Islet precursor cell (in vitro differentiated cells): Measurements from ENCODE around the gene LINGO1.

ENCODE experiments used
- DNase-seq: peaks from one replicate; pipeline ENCODE4 v3.0.0-alpha.2; 2018

LINGO1 gene, protein sequence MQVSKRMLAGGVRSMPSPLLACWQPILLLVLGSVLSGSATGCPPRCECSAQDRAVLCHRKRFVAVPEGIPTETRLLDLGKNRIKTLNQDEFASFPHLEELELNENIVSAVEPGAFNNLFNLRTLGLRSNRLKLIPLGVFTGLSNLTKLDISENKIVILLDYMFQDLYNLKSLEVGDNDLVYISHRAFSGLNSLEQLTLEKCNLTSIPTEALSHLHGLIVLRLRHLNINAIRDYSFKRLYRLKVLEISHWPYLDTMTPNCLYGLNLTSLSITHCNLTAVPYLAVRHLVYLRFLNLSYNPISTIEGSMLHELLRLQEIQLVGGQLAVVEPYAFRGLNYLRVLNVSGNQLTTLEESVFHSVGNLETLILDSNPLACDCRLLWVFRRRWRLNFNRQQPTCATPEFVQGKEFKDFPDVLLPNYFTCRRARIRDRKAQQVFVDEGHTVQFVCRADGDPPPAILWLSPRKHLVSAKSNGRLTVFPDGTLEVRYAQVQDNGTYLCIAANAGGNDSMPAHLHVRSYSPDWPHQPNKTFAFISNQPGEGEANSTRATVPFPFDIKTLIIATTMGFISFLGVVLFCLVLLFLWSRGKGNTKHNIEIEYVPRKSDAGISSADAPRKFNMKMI

DNA sequence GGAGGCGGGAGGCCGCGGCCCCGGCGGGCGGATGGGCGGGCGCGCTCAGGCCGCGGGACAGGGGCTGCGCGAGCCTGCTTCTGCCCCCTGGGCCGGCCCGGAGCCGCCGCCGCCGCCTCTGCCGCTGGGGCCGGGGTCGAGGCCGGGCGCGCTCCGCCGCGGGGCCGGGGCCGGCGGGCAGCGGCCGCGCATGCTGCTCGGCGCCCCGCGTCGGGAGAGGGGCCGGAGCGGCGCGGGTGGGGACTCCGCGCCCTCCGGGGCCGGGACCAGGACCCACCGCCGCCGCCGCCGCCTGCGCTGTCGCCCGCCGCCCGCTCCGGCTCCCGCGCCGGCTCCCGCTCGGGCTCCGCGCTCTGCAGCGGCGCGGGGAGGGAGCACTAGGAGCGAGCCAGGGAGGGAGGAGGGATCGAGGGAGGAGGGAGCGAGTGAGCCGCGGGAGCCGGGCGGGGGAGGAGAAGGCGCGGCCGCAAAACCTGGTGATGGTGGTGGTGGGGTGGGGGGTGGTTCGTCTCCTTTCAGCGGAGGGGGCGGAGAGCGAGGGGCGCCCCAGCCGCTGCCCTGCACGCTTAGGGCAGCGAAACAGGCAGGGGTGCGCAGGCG, at the start of gene LINGO1:
TSS of gene LINGO1 (minus strand) at position 379 of the 600 bp plus-strand sequence. CDS start 597 bp downstream, outside the sequence.
- peak; percentile 69 for DNase-seq

DNA sequence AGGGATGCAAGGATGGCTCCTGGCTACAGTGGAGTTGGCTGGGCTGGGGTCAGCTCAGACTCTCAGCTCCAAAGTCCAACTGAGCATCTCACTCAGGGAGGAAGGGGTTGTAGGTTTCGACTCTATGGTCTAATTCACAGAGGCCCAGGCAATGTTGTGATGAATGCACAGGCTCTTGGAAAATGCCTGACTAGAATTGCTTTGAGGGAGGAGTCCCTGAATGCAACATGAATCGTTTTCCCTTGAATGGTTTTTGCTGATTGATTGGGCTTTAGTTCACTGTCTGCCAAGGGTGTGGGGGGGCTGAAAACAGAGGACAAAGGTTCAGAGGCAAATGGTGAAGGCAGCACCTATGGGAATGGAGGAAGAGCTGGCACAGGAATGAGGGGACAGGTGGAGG, 48.6 kb upstream of the LINGO1 start:
- DNase-seq: no peak

DNA sequence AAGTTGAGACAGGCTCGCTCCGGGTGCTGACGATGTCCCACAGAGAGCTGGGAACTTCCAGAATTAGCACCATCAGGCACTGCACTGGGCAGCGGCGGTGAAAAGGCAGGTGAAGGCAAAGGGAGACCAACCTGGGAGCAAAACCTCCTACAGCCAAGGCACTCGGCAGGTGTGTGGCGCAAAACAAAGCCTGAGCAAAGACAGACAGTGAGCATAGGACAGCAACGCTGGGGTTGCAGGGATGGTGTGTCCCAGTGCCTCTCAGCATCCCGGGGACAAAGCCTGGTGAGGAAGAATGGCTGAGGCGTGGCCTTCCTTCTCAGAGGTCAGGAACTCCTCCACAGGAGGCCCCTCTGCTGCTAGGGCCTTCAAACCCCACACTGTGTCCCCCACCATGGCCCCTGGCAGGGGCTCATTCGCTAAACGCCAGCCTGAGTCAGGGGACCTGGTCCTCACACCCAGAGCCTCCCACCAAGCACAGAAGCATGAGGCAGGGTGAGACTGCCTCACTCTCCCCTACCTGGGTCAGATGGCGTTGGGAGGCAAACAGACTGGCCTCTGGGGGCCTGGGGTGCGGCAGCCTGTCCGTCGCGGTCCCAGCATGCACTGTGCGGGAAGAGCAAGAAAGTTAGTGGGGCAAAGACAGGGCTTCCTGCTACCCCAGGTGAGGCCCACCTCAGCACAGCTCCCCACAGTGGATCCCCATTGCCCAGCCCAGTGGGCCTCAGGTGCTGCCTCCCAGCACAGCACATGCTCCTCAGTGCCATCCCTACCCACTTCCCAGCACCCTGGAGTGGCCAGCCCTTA, 44.1 kb upstream of the LINGO1 start:
- DNase-seq: no peak

DNA sequence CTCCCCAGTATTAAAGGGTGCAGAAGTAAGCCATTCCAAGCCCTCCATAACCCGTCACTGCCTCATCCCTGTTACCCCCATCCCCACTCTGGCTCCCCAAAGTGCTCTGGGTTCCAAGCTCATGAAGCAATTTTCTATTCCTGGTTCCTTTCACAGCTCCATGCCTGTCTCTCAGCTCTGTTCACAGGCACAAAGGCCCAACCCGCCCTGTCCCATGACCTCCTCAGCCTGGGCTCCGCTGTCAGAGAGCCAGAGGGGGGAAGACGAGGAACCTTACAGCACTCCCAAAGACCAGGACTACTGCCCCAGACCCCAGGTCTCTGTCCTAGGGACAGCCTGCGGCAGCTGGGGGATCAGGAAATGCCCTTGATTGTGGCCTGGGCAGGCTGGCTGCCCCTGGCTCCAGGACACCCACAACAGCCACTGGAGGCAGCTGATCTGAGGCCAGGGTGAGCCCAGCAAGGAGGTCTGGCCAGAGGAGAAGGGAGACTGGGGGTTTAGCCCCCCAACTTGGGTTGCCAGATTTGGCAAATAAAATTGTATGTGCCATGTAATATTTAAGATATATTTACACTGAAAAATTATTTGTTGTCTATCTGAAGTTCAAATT, 43.2 kb upstream of the LINGO1 start:
- DNase-seq: no peak

DNA sequence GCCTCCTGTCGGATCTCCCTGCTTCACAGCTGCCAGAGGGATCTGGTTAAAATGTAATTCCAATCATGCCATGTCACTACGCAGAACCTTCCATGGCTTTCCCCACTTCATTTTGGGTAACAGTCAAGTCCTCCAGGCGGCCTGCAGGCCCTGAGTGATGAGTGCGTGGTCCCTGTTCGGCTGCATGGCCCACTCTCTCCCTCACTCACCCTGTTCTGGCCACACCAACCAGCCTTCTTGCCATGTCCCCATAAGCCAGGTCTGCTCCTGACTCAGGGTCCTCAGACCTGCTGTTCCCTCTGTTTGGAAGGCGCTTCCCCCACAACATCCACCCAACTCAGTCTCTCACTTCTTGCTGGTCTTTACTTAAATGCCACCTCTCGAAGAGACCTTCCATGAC, 41.6 kb upstream of the LINGO1 start:
- DNase-seq: no peak

DNA sequence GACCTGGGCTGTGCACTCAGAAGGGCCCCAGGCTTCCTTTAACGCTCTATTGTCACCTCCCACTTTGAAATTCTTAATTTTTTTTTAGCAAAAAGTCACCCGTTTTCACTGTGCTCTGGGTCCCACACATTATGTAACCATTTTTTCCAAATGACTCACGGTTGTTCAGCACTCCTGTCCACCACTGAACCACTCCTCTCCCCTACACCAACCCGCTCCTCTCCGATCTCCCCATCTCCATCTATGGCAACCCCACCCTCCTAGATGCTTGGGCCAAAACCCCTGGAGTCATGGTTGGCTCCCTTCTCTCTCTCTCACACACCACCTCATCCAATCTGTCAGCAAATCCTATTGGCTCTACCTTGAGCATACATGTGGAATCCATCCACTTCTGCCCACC, 41.2 kb upstream of the LINGO1 start:
- no peak for DNase-seq

DNA sequence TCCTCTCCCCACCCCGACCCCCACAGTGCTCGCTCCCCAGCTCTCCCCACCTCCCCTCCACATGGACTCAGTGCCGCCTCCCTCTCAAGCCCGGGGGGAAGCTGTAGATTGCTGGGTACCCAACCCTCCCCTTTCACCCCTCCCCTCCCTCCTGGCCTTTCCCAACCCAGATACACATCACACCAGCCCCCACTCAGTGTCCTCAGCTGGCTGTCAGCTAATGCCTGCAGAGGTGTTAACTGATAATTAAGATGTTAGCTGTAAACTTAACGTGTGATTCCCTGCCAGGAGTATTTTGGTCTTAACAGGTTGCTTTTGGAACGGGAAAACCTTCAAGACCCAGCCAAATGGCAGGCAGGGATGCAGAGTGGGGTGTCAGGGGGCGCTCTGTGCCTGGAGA, 39.4 kb upstream of the LINGO1 start:
- no peak for DNase-seq

DNA sequence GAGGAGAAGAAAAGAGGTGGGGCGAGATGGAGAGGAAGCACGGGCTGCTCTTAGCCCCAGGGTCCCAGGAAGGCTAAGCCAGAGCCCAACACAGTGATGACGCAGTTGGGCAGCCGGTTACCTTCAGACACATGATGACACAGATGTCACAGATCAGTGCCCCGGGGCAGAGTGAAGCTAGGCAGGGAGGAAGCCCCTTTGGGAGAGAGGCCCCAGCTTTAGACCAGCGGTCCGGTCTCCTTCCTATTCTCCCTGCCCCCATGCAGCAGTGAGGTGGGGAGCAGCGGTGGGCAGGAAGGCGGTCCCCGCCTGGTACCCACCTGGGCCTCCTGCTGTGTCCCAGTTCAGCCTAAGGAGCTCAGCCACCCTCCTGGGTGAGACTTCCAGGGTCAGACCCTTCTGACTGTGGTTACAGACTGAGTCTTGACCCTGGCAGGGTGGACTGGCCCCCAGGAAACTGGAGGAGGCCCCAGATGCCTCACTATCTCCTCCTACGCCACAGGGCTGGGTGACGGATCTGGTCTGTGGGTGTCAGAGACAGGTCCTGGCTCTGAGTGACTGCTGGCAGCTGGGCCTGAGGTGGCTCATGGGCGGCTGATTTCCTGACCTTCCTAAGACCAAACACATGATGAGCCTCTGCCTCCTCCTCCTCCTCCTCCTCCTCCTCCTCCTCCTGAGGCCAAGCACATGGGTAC, 38.8 kb upstream of the LINGO1 start:
- DNase-seq: no peak

DNA sequence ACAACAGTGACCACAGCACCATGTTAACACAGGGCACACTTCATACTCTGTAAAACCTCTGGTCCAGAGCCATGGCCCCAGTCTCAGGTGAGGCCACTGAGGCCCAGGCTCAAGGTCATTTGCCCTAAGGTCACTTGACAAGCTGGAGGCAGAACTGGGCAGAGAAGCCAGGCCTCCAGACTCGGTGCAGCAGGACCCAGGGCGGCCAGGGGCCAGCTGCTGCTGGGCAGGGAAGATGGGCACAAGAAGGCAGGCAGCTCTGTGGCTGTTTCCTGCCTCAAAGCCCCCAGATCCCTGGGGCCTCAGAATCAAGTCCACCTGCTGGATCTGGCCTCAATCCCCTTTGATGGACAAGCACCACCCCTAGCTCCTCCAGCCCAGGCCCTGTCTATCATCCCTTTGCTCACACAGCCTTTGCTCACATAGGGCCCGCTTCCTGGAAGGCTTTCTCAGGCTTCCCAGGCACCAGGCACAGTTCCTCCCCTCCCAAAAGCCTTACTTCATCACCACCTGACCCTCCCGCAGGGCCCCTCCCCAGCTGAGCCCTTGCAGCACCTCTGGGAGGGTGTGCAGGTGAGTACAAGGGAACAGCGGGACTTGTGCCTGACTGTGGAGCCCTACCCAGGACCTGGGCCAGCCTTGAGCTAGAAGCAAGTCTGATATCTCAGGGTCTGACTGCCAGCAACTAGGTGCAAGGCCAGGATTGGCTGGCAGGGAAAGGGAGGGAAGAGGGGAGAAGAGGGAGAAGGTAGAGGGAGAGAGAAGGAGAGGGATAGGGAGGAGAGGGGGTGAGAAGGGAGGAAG, 38.0 kb upstream of the LINGO1 start:
- DNase-seq: no peak

DNA sequence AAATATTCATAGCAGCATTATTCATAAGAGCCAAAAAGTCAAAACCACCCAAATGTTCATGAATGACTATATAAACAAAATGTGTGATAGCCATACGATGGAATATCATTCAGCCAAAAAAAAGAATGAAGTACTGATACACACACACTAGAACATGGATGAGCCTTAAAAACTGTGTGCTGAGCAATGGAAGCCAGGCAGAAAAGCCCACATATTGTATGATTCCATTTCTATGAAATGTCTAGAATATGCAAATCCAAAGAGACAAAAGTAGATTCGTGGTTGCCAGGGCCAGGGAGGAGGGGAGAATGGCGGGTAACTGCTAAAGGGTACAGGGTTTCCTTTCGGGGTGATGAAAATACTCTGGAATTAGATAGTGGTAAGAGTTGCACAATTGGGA, 37.2 kb upstream of the LINGO1 start:
- DNase-seq: no peak

DNA sequence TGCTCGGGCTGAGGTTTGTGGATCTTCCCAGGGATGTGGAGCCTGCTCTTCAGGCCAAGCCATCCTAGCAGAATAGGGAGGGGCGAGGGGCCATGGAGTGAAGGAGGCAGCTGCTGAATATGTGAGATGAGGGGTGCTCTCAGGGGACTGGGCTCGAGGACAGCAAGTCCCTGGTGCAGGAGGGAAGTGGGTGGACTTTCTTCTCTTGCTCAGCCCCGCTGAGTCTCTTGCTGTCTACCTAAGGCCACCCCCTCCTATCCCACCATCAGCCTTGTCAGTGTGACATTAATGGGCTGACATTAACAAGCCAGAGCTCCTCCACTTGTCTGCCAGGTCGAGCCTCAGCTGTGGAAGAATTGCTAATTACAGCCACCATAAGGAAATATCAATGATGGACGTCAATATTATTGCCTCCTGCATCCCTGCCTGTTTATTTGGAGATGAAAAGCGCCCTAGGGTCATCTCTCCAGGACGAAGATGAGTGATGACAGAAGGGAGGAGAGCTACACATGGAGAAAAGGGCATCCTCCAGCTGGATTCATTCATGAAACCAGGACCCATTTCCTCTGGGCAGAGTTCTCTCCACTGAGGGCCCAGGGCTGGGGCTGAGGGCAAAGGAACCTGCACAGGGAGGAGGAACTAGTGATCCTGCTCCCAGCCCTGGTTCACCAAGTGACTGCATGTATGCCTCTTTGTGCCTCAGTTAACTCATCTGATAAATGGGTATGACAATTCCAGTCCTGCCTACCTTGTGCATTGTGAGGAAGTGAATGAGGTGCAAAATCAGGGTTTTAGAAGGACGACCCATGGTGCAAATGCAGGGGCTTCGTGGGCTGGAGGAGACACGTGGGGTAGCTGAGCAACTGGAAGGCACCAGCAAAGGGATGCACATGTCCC, 34.9 kb upstream of the LINGO1 start:
- no peak for DNase-seq

DNA sequence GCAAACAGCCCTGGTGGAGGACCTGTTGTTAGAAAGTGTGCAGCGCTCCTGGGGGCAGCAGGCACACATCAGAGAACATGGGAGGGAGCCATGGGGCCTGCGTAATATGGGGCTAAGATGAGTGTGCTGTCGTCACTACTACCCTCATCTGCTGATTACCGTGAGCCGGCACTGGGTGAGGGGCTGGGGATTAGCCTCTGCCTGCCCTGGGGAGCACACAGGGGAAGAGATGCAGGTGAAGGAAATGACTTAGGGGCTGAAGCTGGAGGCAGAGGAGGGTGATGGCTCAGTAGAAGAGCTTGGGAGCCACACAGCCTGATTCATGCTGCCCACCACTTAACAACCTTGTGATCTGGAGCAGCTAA, 33.6 kb upstream of the LINGO1 start:
- DNase-seq: no peak

DNA sequence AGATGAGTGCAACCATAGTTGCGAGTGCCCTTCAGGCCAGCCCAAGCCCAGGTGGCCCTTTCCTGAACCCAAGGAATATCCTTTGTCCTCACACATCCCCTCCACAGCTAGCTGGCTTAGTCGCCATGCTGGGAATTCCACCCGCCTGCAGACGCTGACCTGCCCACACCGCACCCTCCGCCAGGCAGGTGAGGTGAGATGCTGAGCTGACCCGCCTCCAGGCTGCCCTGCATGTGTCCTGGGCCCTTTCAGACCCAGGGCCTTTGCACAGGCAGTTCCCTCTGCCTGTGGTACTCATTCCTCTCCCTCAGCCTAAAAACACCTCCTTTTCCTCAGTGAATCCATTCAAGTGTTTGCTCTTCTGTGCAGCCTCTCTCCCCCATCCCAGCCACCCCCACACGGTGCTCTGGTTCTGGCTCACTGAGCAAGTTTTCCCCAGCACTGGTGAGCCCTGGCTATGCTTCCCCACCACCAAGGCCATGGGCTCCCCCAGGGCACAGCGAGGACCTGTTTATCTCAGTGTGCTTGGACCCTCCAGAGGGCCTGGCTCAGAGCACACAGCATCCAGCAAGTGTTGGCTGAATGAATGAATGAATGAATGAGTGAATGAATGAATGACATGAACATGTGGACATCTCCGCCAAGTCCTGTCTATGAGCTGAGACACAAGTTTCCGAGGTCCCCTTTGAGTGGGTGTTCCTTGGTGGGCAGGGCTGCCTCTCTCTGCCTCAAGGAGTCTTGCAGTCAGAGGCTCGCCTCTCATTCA, 33.0 kb upstream of the LINGO1 start:
- no peak for DNase-seq

DNA sequence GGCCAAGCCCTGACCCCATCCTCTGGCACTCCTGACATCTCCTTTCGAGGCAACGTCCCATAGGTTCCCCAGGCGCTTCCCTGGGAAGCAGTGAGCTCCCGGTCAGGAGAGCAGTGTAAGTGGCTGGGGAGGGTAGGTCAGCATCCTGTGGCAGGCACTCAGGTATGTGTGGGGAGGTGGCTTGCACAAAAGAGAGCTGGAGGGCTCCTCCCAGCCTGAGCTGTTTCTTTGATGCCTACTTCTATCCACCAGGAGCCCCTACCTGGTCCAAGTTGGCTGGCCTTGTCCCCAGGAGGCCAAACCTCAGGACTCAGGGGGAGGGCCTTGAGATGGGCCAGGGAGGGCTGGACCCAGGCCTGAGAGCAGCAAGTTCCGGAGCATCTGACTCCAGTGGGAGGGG, 31.7 kb upstream of the LINGO1 start:
- DNase-seq: no peak

DNA sequence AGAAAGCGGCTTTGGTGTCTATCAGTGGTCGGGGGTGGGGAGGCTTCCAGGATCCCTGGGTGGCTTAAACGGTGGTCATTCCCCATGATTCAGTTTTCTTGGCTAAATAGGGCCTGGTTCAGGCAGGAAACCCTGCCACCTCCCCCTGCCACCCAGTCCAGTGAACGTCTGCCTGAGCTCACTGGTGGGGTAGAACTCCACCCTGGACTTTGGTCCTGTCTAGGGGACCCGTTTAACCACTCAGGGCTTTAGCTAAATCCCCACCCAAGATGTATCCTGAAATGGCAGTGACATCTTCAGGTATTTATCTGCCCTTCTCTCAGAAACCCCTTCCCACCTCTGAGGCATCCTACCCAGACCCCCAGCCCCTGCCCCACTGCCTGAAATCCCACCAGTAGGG, 30.5 kb upstream of the LINGO1 start:
- no peak for DNase-seq

DNA sequence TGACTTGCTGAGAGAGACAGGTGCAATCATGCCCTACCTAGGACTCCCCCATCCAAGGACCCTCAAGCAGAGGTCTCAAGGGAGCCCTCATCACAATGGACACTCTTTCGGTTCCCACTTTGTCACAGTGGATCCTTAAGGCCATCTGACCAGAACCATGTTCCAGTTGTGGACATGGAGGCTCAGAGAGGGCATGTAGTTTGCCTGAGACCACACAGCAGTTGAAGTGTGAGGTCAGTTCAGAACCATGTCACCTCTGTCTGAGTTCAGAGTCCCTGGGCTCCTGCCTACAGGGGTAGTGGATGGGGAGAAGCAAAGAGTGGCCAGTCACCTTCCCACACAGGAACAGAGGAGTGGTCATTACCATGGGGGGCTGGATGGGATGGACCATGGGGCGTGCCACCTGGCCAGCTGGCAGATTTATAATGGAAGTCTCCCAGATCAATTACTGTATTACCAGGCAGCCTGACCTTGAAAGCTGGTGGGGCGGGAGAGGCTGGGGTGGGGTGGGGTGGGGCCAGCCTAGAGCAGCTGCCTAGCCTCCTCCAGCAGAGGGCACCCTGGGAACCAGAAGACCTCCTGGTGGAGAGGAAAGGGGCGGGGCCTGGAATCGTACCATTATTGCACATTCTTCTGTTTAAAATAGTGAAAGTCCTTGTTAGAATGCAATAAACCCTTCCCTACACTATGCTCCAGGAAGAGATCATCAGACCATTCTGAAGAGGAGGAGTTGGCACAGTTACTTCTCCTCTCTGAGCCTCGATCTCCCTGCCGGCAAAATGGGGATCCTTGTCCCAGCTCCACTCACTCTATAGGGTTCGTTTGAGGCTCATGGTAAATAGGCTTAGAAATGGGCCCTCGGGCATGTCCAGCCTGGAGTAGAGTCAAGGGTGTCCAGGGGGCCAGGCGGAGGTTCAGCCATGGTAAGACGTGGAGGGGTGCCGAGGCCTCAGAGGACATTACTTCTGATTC, 26.9 kb upstream of the LINGO1 start:
- peak; percentile 81 for DNase-seq

DNA sequence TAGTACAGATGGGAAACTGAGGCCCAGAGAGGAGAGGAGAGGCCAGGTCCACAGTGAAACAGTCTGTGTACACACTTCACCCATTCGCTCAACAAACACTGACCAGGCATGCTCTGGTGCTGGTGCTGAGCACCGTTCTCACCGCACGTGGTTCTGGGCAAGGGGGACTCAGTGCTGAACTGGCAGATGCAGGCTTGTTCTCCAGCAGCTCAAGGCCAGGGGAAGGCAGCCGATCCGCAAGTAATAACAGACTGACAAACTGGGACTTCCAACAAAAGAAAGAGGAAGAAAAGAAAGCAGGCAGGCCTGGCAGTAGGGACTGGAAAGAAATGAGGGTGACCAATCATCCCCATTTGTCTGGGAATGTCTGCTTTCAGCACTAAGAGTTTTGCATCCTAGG, 25.6 kb upstream of the LINGO1 start:
- no peak for DNase-seq

DNA sequence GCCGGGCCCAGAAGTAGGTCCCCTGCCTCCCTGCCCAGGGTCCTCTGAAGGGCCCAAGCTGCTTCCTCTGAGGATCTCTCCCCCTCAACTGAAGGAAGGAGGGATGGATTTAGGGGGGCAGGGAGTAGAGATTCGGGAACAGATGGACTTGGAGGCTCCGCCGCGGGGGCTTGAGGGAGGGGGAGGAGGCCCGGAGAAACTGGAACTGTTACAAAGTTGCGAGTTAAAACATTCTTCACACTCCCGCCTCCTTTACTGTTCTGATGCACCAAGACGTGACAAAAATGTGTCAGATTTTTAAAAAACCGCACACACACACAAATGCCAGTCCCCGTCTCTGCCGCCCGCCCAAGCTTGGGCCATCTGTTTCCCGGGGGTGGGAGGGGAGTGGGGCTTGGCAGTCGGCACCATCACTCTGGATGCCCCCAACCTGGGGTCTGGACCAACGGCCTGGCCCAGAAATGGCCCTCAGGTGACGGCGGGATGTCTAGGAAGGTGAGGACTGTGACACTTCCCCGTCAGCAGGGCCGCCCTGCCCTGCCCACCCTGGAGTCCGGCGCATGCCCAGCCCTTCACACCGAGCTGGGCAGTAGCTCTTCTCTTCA, 25.0 kb upstream of the LINGO1 start:
- no peak for DNase-seq
